Gastrocnemius medialis (tissue), 4 donors: ENCODE results near the gene RAB20.

Experiments used
- POLR2A ChIP-seq, 2 donors: fragments of 450-650 bp; IDR thresholded peaks; one replicate each; pipeline ENCODE4 v1.6.1; 2017; ENCODE audit warnings: antibody characterized with exemption in 2 of 2, mild to moderate bottlenecking in 2 of 2, moderate library complexity in 2 of 2
- TF ChIP-seq, protein P1 (sequence below), 5 experiments: fragments of 450-650 bp in 3 of 5; fragments of 200-600 bp in 2 of 5; sonication (generic) in 2 of 5; IDR thresholded peaks in 4 of 5; conservative IDR thresholded peaks in 1 of 5; 1 replicate in 4 of 5; 2 replicates in 1 of 5; pipeline ENCODE4 v1.5.1; 2016 to 2019; ENCODE audit warnings: antibody characterized with exemption in 5 of 5, mild to moderate bottlenecking in 3 of 5, moderate library complexity in 3 of 5

DNA sequence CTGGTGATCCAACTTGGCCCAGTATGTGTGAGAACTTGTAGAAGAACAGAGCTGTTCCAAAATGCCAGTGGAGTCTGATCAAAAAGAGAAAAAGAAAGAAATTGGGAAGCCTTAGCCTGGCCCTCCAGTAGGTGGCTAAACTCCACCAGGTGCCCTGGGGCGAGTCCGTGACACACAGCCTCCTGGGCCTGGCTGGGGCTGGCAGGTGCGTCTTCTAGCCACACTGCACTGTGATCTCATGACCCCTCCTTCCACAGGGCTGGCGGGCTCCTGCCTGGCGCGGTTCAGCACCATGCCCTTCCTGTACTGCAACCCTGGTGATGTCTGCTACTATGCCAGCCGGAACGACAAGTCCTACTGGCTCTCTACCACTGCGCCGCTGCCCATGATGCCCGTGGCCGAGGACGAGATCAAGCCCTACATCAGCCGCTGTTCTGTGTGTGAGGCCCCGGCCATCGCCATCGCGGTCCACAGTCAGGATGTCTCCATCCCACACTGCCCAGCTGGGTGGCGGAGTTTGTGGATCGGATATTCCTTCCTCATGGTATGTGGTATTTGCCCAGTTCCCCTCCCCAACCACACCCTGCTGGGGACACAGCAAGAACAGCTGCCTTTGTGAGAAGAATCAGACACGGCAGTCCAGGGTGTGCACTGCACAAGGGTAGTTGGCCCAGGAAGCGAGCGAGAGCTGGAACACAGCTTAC lies 53.7 kb downstream of the RAB20 start:
- TF ChIP-seq, protein P1, sequence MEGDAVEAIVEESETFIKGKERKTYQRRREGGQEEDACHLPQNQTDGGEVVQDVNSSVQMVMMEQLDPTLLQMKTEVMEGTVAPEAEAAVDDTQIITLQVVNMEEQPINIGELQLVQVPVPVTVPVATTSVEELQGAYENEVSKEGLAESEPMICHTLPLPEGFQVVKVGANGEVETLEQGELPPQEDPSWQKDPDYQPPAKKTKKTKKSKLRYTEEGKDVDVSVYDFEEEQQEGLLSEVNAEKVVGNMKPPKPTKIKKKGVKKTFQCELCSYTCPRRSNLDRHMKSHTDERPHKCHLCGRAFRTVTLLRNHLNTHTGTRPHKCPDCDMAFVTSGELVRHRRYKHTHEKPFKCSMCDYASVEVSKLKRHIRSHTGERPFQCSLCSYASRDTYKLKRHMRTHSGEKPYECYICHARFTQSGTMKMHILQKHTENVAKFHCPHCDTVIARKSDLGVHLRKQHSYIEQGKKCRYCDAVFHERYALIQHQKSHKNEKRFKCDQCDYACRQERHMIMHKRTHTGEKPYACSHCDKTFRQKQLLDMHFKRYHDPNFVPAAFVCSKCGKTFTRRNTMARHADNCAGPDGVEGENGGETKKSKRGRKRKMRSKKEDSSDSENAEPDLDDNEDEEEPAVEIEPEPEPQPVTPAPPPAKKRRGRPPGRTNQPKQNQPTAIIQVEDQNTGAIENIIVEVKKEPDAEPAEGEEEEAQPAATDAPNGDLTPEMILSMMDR (IDR thresholded peaks at IDR 0.05 in 4 of 5, conservative IDR thresholded peaks at IDR 0.05 in 1 of 5) = peak; percentile 21 to 54 (median 26)
- peak in 1 of 2 donors; percentile 27 for TF ChIP-seq POLR2A (IDR thresholded peaks at IDR 0.05)
